Right renal cortex interstitium (tissue), 3 donors: ENCODE data around the gene ASCL5. TPM values are rescaled to one million over a fixed set of nuclear protein-coding genes. Genes with fewer than 3 reads are reported as not detected.
A peak's percentile ranks its signal among the peaks of the same experiment; 100 is the strongest.

Experiments
- DNase-seq, 3 donors: peaks; one replicate each; pipeline ENCODE4 v3.0.0-alpha.2; 2013; ENCODE audit warnings: low read depth in 3 of 3, low spot score in 2 of 3
- polyA plus RNA-seq, 3 donors: library from polyadenylated mRNA; unstranded; fragments of 120-200 nt; gene quantifications; one replicate each; pipeline ENCODE4 v1.2.1, GENCODE V29; 2013; ENCODE audit not compliant: insufficient read length in 3 of 3

ASCL5 gene
- polyA plus RNA-seq, 3 donors, result 0.06 to 0.15 (median 0.08) TPM

DNA sequence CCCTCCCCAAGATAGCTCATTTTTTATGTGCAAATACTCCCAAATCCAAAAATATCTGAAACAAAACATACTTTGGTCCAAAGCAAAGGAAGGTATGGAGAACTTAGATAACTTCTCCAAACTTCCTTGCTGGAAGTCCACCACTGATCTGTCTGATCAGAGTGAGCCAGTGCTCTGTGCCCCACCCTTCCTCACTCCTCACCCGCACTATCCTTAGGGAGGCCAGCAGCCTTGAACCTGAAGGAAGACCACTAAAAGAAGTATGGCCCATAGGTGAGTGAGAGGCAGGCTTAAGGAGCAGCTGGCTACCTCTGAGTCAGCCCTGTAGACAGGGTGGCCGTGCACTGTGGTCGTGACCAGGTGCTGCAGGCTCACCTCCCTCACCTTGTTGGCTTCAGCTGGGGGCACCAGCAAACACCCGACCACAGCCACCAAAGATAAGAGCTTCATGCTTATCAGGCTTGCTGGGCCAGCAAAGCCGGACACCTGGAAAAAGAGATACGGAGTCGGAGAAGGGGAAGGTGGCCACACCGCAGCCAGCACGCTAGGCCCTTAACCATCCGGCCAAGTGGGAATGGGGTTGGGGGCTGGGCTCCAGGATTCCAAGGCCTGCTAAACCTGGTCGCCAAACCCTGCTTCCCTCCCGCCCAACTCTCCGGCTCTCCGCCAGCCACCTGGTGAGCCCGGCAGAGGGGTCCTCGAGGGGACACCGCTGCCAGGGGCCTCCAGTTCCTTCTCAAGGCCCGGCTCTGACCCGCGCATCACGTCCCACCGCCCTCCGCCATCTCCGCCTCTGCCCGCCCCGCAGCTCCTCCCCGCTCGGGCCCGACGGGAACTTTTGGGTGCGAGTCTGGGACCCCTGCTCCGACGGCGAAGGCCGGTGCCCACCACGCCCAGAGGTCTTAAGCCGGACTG lies 26.7 kb upstream of the ASCL5 start:
- DNase-seq, result peak in 1 of 3 donors; percentile 55

GRCh38 chr1:201149400-201149799 lies 22.4 kb upstream of the ASCL5 start:
- DNase-seq, result no peak

DNA sequence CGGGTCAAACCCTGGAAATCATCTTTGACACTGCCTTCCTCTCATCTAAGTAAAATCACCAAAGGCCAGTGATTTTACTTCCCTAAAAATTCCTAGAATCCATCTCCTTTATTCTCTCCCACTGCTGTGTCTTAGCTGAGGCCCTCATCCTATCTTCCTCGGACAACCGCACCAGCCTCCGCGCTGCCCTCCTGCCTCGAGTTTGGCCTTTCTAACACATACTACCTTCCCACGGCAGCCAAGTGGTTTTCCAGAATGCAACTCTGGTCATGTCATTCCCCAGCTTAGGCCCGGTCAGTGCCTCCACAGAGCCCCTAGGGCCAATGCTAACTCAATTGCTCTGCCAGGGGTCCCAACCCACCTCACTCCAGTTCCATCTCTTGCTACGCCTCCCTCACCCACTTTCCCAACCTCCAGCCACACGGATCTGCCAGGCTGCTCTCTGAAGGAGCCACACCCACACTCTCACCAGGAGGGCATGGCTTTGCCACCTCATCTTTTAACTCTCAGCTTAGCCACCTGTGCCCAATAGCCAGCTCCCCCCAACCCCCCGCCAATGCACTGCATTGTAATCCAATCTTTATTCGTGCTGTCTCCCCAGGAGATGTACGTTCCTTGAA lies 20.5 kb upstream of the ASCL5 start:
- DNase-seq, result no peak

DNA sequence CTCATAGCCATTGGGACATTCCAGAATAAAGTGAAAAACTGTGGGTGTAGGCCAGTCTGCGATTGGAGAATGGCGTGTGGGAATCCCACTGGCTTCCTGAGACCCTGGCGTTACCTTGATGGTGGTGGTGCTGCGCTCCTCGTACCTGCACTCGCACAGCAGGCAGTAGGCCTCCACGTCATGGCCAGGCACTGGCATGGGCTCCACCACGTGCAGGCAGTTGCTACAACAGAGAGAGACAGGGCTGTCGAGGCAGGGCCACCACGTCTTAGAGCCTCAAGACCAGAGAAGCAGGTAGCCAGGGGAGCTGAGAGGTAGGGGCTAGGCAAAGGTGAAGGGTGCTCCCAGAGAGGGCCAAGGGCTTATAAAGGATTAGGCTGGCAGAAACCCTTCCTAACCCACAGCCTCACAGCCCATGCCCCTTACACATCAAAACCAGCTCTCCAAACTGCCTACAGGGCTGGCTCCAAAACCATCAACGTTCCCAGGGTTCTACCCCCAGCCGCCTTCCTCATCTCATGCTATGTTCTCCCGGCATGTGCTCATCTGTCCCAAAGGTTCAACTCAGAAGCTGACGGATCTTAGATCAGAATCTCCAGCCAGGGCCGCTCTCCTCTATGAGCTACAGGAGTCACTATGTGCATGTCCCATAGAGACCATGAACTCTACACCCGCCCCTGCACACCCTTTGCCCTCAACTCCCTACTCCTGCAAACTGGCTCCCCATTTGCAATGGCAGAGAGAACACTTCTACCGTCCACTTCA lies 19.8 kb upstream of the ASCL5 start:
- no peak for DNase-seq

- DNase-seq, result no peak
Observed at GRCh38 chr1:201145816-201146215, 18.8 kb upstream of the ASCL5 start.

DNA sequence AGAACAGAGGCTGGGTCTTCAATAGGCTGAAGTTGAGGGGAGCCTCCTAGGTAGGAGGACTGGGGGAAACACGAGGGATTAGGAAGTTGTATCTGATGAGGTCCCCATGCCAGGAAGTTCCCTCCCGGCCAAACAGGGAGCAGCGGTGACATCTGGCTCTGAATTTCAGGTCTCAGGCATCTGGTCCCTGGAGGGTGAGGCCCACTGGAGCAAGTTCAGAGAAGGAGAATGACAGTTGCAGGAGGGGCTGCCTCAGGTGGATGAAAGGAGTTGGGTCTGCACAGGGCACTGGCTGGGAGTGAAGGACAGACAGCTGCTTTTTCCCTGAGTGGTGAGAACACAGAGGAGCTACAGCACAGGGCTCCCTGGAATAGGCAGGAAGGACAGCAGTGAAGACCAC lies 18.1 kb upstream of the ASCL5 start:
- no peak for DNase-seq

- DNase-seq, result no peak
Observed at GRCh38 chr1:201144701-201145100, 17.7 kb upstream of the ASCL5 start.

DNA sequence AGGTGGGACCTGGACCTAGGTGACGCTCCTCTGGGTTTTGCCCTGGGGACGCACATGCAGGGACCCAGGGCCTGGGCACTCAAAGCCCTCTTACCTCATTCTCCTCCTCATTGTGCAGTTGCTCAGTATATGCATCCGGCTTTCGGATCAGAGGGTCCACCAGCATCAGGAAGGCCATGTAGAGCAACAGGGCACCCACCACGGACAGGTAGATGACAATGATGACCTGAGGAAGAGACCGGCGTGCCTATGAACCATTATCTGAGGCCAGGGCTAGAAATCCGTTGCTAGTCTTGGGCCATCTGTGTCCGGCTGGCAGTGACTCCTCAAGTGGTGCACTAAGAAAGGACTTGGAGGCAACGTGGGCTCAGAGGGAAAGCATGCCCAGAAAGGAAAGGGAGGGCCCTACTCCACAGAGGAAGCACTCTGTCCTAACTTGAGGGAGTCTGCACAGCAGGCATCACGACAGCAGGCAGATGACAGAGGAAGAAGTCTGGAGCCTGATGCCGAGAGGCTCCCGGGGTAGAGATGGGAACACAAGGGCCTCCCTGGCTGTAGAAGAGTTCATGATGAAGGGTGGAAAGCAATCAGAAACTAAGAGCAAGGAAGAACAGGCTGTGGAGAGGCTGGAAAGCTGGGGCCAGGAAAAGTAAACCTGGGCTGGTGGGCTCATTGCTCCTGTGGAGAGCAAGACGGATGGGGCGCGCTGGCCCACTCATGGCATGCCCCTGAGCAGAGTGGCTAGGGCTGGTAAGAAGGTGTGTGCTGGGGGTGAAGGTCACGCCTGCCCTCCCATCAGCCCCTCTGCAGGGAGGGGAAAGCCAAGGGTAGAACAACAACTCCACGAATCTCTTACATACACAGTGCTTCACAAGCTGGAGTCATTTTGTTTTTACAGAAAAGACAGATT lies 17.0 kb upstream of the ASCL5 start:
- no peak for DNase-seq

- no peak for DNase-seq
Observed at GRCh38 chr1:201142849-201143725, 16.1 kb upstream of the ASCL5 start.

DNA sequence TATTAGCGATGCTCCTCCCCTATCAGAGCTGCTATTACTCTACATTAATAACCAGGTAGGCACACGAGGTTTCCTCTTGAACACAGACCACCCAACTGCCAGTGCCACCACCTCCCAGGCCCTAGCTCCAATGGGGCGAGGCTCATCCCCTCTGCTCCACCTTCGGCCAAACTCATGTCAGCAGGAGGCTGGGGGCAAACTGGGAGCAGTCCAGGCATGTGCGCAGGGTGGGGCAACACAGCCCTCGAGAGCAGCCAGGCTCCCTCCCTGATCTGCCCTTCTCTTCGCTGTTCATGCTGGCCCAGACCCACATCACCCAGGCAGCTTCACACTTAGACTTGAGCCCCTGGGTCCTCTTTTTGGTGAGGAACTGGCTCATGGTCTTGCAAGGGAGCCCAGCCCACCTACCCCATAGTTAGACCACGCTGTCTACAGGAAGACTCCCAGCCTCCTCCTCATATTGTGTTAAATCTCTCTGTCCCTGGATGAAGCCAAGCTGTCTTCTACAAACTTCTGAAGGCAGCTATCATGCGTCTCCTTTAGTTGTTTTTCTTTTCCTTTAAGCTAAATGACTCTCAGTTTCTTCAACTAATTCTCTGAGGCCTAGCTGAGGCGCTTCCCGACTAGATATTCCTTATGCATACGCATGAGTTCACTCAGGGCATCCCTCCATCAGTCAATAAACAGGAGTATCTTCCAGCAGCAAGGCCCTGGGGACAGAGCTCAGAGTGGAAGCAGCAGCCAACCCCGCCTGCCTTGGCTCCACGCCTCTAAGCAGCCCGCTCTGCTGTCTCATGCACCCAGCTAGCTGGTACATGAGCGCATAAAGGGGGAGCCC lies 15.2 kb upstream of the ASCL5 start:
- no peak for DNase-seq

DNA sequence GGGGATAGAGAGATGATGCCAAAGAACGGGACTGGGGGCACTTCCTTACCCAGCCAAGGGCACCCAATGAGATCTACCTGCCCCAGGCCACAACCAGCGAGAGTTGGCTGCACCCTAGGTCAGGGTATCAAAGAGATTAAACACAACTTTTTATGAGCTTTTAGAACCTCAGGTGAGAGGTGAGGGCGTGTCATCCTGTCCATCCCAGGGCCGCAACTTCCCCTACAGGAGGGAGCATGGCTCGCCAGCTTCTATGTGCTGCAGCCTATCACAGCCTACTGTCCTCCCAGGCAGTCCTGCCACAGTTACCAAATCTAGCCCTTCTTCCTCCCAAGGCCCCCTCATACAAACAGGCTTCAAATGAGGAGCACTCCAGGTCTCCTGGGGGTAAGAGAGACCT lies 14.4 kb upstream of the ASCL5 start:
- DNase-seq, result no peak

- DNase-seq, result no peak
Observed at GRCh38 chr1:201140941-201141260, 13.9 kb upstream of the ASCL5 start.

DNA sequence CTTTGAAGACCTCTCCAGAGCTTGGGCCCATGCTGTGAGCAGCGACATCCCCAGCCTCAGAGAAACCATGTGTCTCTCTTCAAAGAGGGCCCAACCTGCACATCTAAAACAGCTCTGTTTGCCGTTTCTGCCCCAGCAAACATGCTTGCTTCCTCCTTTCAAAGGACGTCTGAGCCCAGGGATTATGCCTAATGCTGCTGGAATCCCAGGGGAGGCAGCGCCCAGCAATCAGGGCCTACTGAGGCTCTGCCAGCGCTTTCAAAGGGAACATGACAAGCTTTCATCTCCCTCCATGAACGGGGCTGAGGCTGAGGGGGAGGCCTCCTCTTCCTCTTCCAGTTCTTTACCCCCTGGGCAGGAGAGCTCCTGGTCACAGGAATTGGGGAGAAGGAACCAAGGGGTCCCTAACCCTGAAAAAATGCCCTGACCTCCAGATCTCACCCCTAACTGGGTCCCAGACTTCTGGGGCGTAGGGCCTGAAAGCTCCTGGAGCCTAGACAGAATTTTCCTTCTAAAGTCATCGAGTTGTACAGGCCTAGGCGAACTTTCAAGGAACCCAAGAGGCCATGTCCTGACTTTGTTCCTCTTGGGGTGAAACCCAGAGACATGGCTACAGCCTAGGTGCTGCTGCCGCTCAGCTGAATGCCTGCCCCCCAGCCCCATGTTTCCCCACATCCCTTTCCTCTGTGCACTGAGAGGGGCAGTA lies 13.4 kb upstream of the ASCL5 start:
- no peak for DNase-seq

- no peak for DNase-seq
Observed at GRCh38 chr1:201139756-201140155, 12.8 kb upstream of the ASCL5 start.

DNA sequence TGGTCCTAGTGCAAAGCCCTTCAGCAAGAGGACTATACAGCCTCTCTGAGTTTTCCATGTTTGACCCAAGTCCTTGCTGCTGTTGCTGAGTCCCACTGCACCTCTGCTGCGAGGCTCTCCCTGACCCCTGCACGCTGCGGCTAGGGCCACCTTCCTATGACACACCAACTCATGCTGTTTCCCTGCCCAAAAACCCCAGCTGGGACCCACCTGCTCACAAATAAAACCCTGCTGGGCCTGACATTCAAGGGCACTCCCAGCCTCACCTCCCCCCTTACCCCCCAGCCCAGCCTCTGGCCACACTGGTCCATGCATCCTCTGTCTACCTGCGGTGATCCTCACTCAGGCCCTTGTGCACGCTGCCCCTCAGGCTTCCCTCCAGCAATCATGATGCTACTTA lies 12.3 kb upstream of the ASCL5 start:
- DNase-seq, result no peak

DNA sequence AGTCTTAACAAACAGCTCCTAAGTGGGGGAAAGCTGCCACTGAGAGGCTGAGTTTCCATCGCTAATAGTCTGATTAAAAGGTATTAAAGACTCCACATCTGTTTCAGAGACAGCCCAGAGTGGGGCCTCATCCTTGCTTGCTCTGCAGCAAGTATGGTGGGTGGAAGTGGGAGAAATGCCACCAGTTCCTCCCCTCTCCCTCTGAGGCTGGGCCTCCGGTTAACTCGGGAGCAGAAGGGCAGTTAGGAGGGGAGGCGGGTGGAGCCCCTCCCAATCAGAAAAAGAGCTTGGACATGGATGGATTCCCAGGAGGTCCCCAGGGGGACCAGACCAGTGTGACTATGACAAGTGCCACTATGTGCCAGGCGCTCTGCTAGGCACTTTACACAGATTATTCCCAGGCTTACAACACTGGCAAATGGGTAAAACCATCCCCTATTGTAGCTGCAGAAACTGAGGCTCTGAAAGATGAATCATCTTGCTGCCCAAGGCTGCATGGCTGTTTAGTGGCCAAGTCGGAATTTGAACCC lies 11.4 kb upstream of the ASCL5 start:
- no peak for DNase-seq

- DNase-seq, result no peak
Observed at GRCh38 chr1:201137579-201138310, 10.8 kb upstream of the ASCL5 start.
